Activated naive CD8-positive, alpha-beta T cell treated with anti-CD3 and anti-CD28 coated beads, Interleukin-2, amount 10 ng/mL, durations not matched to agents 7 days and 5 days (primary cell): ENCODE results near the gene ALMS1. TPM values are rescaled to one million over a fixed set of nuclear protein-coding genes. Genes with fewer than 3 reads are reported as not detected.
"Not testable (repeated sequence)": the region's sequence is repeated elsewhere in the genome, so short reads cannot be mapped to it uniquely, and the experiment has no call there.

Experiments
- ATAC-seq: fragments of 150-1000 bp; cut with Tn5 transposase; one replicate; pipeline ENCODE4 v1.10.0; 2021; ENCODE audit warnings: low read depth, moderate library complexity
- POLR2A ChIA-PET: fragments of 350-600 bp; sonication (Branson Sonifier 250); formaldehyde crosslinking; loops from one replicate; lab custom pipeline; 2021; ENCODE audit warnings: antibody characterized with exemption; lab: Charles Lee
- DNase-seq: peaks from one replicate; pipeline ENCODE4 v3.0.0; 2021
- H3K27ac Mint-ChIP-seq: one replicate; pipeline ENCODE4 v1.8.0; 2022; ENCODE audit warnings: mild to moderate bottlenecking, mixed read lengths
- H3K27me3 Mint-ChIP-seq: one replicate; pipeline ENCODE4 v1.8.0; 2022; ENCODE audit warnings: mild to moderate bottlenecking, moderate library complexity, mixed read lengths
- H3K36me3 Mint-ChIP-seq: one replicate; pipeline ENCODE4 v1.8.0; 2021; ENCODE audit warnings: mild to moderate bottlenecking, mixed read lengths
- H3K4me1 Mint-ChIP-seq: one replicate; pipeline ENCODE4 v1.8.0; 2021; ENCODE audit warnings: mixed read lengths
- H3K4me3 Mint-ChIP-seq: one replicate; pipeline ENCODE4 v1.8.0; 2022; ENCODE audit warnings: mild to moderate bottlenecking, moderate library complexity, mixed read lengths
- H3K9me3 Mint-ChIP-seq: one replicate; pipeline ENCODE4 v1.8.0; 2021; ENCODE audit warnings: mixed read lengths
- total RNA-seq, 2 experiments: library from RNA; stranded (reverse); gene quantifications; one replicate each; pipeline ENCODE4 v1.2.3, GENCODE V29; 2021

The ALMS1 gene
- total RNA-seq: 10 to 100 TPM; 20.1 to 22.4 TPM

GRCh38 chr2:73385504-73386341, at the start of gene ALMS1:
ALMS1 (plus strand) TSS chr2:73385836; CDS start chr2:73385869, 33 bp downstream.
- peak; percentile 82 for ATAC-seq
- Mint-ChIP-seq H3K36me3 (peaks cover 10% of the 10 kb centered on the region), H3K27me3 (peaks cover 12% of the 10 kb centered on the region), H3K9me3 (peaks cover 2% of the 10 kb centered on the region), H3K4me3 (peak within 1 kb of the TSS; percentile 93), H3K27ac (peak within 1 kb of the TSS; percentile 89), H3K4me1 (peaks cover 27% of the 10 kb centered on the region)
- POLR2A ChIA-PET: interaction anchor here (0.8 to 1.9 kb wide), 11 partner anchors 9 to 561 kb away, joined by 3 to 13 read pairs (median 5); partner anchors contain the start of genes CCT7, EGR4, FBXO41 and PRADC1
- DNase-seq: peak; percentile 92

- H3K36me3 Mint-ChIP-seq: no peaks in the 10 kb centered on the region
- ATAC-seq (no peak), DNase-seq (no peak)
- POLR2A ChIA-PET: no interaction called here
- peaks cover 2% of the 10 kb centered on the region for H3K9me3 Mint-ChIP-seq
- no peak overlapping the region for H3K4me3 Mint-ChIP-seq
- peak overlapping the region; percentile 37 for H3K27ac Mint-ChIP-seq
- peaks cover 10% of the 10 kb centered on the region for H3K4me1 Mint-ChIP-seq
- H3K27me3 Mint-ChIP-seq: no peaks in the 10 kb centered on the region
These were observed 47.8 kb upstream of the ALMS1 start for GRCh38 chr2:73337828-73338227.

- no peak overlapping the region for H3K27ac Mint-ChIP-seq
- no peak overlapping the region for H3K4me3 Mint-ChIP-seq
- peaks cover 2% of the 10 kb centered on the region for H3K9me3 Mint-ChIP-seq
- H3K27me3 Mint-ChIP-seq: no peaks in the 10 kb centered on the region
- peaks cover 4% of the 10 kb centered on the region for H3K4me1 Mint-ChIP-seq
- POLR2A ChIA-PET: no interaction called here
- no peaks in the 10 kb centered on the region for H3K36me3 Mint-ChIP-seq
- ATAC-seq (no peak), DNase-seq (no peak)
These were observed 46.4 kb upstream of the ALMS1 start for GRCh38 chr2:73339201-73339600.

GRCh38 chr2:73341039-73341438, 44.6 kb upstream of the ALMS1 start:
- no peak overlapping the region for H3K27ac Mint-ChIP-seq
- no peak for DNase-seq
- H3K9me3 Mint-ChIP-seq: no peaks in the 10 kb centered on the region
- no peak overlapping the region for H3K4me3 Mint-ChIP-seq
- ATAC-seq: no peak
- H3K27me3 Mint-ChIP-seq: peaks cover 6% of the 10 kb centered on the region
- no peaks in the 10 kb centered on the region for H3K36me3 Mint-ChIP-seq
- H3K4me1 Mint-ChIP-seq: peaks cover 4% of the 10 kb centered on the region
- POLR2A ChIA-PET: no interaction called here

GRCh38 chr2:73343992-73344391, 41.6 kb upstream of the ALMS1 start:
- peaks cover 18% of the 10 kb centered on the region for H3K27me3 Mint-ChIP-seq
- no peaks in the 10 kb centered on the region for H3K36me3 Mint-ChIP-seq
- no peak for DNase-seq
- no peak overlapping the region for H3K27ac Mint-ChIP-seq
- POLR2A ChIA-PET: no interaction called here
- H3K9me3 Mint-ChIP-seq: no peaks in the 10 kb centered on the region
- ATAC-seq: no peak
- H3K4me3 Mint-ChIP-seq: no peak overlapping the region
- no peaks in the 10 kb centered on the region for H3K4me1 Mint-ChIP-seq

GRCh38 chr2:73344747-73345146, 40.9 kb upstream of the ALMS1 start:
- H3K27me3 Mint-ChIP-seq: peaks cover 18% of the 10 kb centered on the region
- H3K27ac Mint-ChIP-seq, H3K4me1 Mint-ChIP-seq, DNase-seq, ATAC-seq, H3K9me3 Mint-ChIP-seq, H3K4me3 Mint-ChIP-seq, POLR2A ChIA-PET, H3K36me3 Mint-ChIP-seq: not testable (repeated sequence)

GRCh38 chr2:73350035-73350691, 35.5 kb upstream of the ALMS1 start:
- Mint-ChIP-seq H3K9me3 (no peaks in the 10 kb centered on the region), H3K4me1 (no peaks in the 10 kb centered on the region), H3K4me3 (no peak overlapping the region), H3K27ac (no peak overlapping the region), H3K36me3 (no peaks in the 10 kb centered on the region), H3K27me3 (peaks cover 23% of the 10 kb centered on the region)
- POLR2A ChIA-PET: interaction anchor here (0.6 kb wide), 1 partner anchor 1951 kb away, joined by 3 read pairs; no protein-coding TSS in a partner anchor
- ATAC-seq (no peak), DNase-seq (no peak)

GRCh38 chr2:73356097-73356496, 29.5 kb upstream of the ALMS1 start:
- Mint-ChIP-seq H3K4me1 (no peaks in the 10 kb centered on the region), H3K36me3 (no peaks in the 10 kb centered on the region), H3K4me3 (no peak overlapping the region), H3K27ac (no peak overlapping the region), H3K27me3 (peaks cover 15% of the 10 kb centered on the region), H3K9me3 (no peaks in the 10 kb centered on the region)
- ATAC-seq (no peak), DNase-seq (no peak)
- POLR2A ChIA-PET: no interaction called here

- no peak for ATAC-seq
- H3K36me3 Mint-ChIP-seq: no peaks in the 10 kb centered on the region
- POLR2A ChIA-PET: no interaction called here
- no peak overlapping the region for H3K4me3 Mint-ChIP-seq
- H3K4me1 Mint-ChIP-seq: no peaks in the 10 kb centered on the region
- H3K27ac Mint-ChIP-seq: no peak overlapping the region
- H3K9me3 Mint-ChIP-seq: no peaks in the 10 kb centered on the region
- DNase-seq: no peak
- H3K27me3 Mint-ChIP-seq: peaks cover 11% of the 10 kb centered on the region
These were observed 25.5 kb upstream of the ALMS1 start for GRCh38 chr2:73359915-73360697.

GRCh38 chr2:73366060-73366459, 19.6 kb upstream of the ALMS1 start:
- no peak overlapping the region for H3K27ac Mint-ChIP-seq
- DNase-seq (no peak), ATAC-seq (no peak)
- H3K9me3 Mint-ChIP-seq: no peaks in the 10 kb centered on the region
- H3K27me3 Mint-ChIP-seq: peaks cover 8% of the 10 kb centered on the region
- POLR2A ChIA-PET: no interaction called here
- H3K36me3 Mint-ChIP-seq: no peaks in the 10 kb centered on the region
- no peaks in the 10 kb centered on the region for H3K4me1 Mint-ChIP-seq
- no peak overlapping the region for H3K4me3 Mint-ChIP-seq

GRCh38 chr2:73368781-73369180, 16.9 kb upstream of the ALMS1 start:
- Mint-ChIP-seq H3K36me3 (no peaks in the 10 kb centered on the region), H3K27me3 (peaks cover 18% of the 10 kb centered on the region), H3K4me1 (no peaks in the 10 kb centered on the region), H3K4me3 (no peak overlapping the region), H3K9me3 (peaks cover 1% of the 10 kb centered on the region), H3K27ac (no peak overlapping the region)
- POLR2A ChIA-PET: no interaction called here
- ATAC-seq (no peak), DNase-seq (no peak)

GRCh38 chr2:73370348-73370747, 15.3 kb upstream of the ALMS1 start:
- H3K4me1 Mint-ChIP-seq: no peaks in the 10 kb centered on the region
- H3K27me3 Mint-ChIP-seq: peaks cover 23% of the 10 kb centered on the region
- no peak for ATAC-seq
- H3K9me3 Mint-ChIP-seq: peaks cover 1% of the 10 kb centered on the region
- POLR2A ChIA-PET: no interaction called here
- no peak overlapping the region for H3K27ac Mint-ChIP-seq
- no peaks in the 10 kb centered on the region for H3K36me3 Mint-ChIP-seq
- no peak overlapping the region for H3K4me3 Mint-ChIP-seq
- no peak for DNase-seq

- Mint-ChIP-seq H3K4me3 (no peak overlapping the region), H3K27me3 (peaks cover 34% of the 10 kb centered on the region), H3K9me3 (peaks cover 6% of the 10 kb centered on the region), H3K36me3 (no peaks in the 10 kb centered on the region), H3K27ac (no peak overlapping the region), H3K4me1 (no peaks in the 10 kb centered on the region)
- ATAC-seq (no peak), DNase-seq (no peak)
- POLR2A ChIA-PET: no interaction called here
These were observed 12.3 kb upstream of the ALMS1 start for GRCh38 chr2:73373344-73373743.
